Heart right ventricle (tissue), 16 donors: ENCODE results near the gene APOL3. TPM values are rescaled to one million over a fixed set of nuclear protein-coding genes. Genes with fewer than 3 reads are reported as not detected.

ENCODE experiments used
- ATAC-seq, 8 donors: fragments of 200-7000 bp; cut with Tn5 transposase; one replicate each; pipeline ENCODE4 v1.9.1; 2020; ENCODE audit warnings: mild to moderate bottlenecking in 8 of 8, moderate library complexity in 8 of 8, moderate number of reproducible peaks in 1 of 8
- DNase-seq, 2 donors: peaks; one replicate each; pipeline ENCODE4 v3.0.0-alpha.2; 2020
- H3K27ac ChIP-seq, 10 donors: fragments of 200-600 bp; sonication (generic) in 2 of 10; one replicate each; pipeline versions ENCODE4 v1.5.0 to v1.8.0; 2020 to 2022; ENCODE audit warnings: mild to moderate bottlenecking in 3 of 10
- H3K27me3 ChIP-seq, 7 donors: fragments of 200-600 bp; one replicate each; pipeline ENCODE4 v1.8.0; 2021 to 2022; ENCODE audit warnings: mild to moderate bottlenecking in 2 of 7
- H3K36me3 ChIP-seq, 9 donors: fragments of 200-600 bp; sonication (generic) in 1 of 9; one replicate each; pipeline versions ENCODE4 v1.5.0 to v1.8.0; 2020 to 2022; ENCODE audit warnings: mild to moderate bottlenecking in 2 of 9
- H3K4me1 ChIP-seq, 9 donors: fragments of 200-600 bp; sonication (generic) in 1 of 9; one replicate each; pipeline versions ENCODE4 v1.5.0 to v1.8.0; 2020 to 2022; ENCODE audit warnings: mild to moderate bottlenecking in 4 of 9
- H3K4me3 ChIP-seq, 10 donors: fragments of 200-600 bp; sonication (generic) in 2 of 10; one replicate each; pipeline versions ENCODE4 v1.5.0 to v1.8.0; 2020 to 2022; ENCODE audit warnings: mild to moderate bottlenecking in 7 of 10, moderate library complexity in 2 of 10
- H3K9me3 ChIP-seq, 11 donors: fragments of 200-600 bp in 10 of 11; sonication (generic) in 2 of 11; one replicate each; pipeline versions ENCODE4 v1.5.0 to v1.8.0; 2013 to 2022; ENCODE audit warnings: mild to moderate bottlenecking in 2 of 11, control low read depth in 1 of 11, moderate library complexity in 1 of 11
- WGBS, 2 donors: extraction: QIAGEN DNeasy Blood & Tissue Kit; methylation state at CpG; one replicate each; pipeline ENCODE4 v1.1.7; 2013; ENCODE audit warnings: inconsistent platforms in 1 of 2; 5-methylcytosine and 5-hydroxymethylcytosine counted together
- intact Hi-C, 10 donors: fragments of 100-400 bp; cut with DNase I; formaldehyde crosslinking; loops; one replicate each; pipeline versions ENCODE4 v1.11.1 to v1.14.2; 2022
- polyA plus RNA-seq, 2 donors: library from polyadenylated mRNA; stranded (reverse); fragments of 200-250 nt; gene quantifications; one replicate each; pipeline ENCODE4 v1.2.3, GENCODE V29; 2013
- total RNA-seq, 10 donors: library from RNA; stranded (reverse); fragmentation: NEBNext Ultra II Directional in 3 of 10; extraction: Animal tissue kit (Norgen Biotek cat#: 25700) in 3 of 10; gene quantifications; one replicate each; pipeline versions ENCODE4 v1.2.1 to v1.2.4, GENCODE V29; 2021 to 2023
- TF ChIP-seq, protein P1 (sequence below), 9 donors: fragments of 200-600 bp; sonication (generic) in 2 of 9; IDR thresholded peaks; one replicate each; pipeline versions ENCODE4 v1.5.0 to v1.8.0; 2021 to 2022; ENCODE audit warnings: antibody characterized with exemption in 9 of 9, mild to moderate bottlenecking in 5 of 9, moderate library complexity in 1 of 9
- donor health status: Arrhythmogenic right ventricular cardiomyopathy.
- donor health status: ischemic (EF 13 %, LVEDD 7.1; RV severe dilation, severe dysfunction).
- donor health status: healthy with polysubstance abuse.
- donor health status: DM: no; HTN: yes; CAD: no.
- donor health status: DM: no; HTN: no; CAD: no.
- donor health status: ischemic (EF 25% LVEDD 6.9; RV normal size, moderate dysfunction).
- donor health status: ischemic (EF 25% LVEDD 5.7; RV mildly dilated, moderate dysfunction).
- donor health status: healthy.
- donor health status: DM: yes; HTN: yes; CAD: no.
- donor health status: Ischemic cardiomyopathy.
- donor health status: ischemic (EF 35%, LVEDD 5.7; RV mildly dilated, moderate dysfunction).
- donor health status: nonischemic (EF 11% LVEDD 7.7; RV severe dilation, severe dysfunction).
- donor health status: DM: yes; HTN: yes; CAD: no.
- donor health status: PGD.
- donor health status: ischemic (EF 29% LVEDD 5.4; RV normal size, mild dysfunction).
- donor health status: nonischemic (EF 23%, LVEDD 6.1; RV moderate dilation, normal function).

The APOL3 gene
- total and polyA plus RNA-seq, 12 donors, result 17.1 to 65.9 (median 24.6) TPM

- no peak overlapping the region for H3K4me3 ChIP-seq
- no peaks in the 10 kb centered on the region for H3K9me3 ChIP-seq
- DNase-seq (no peak), ATAC-seq (no peak)
- TF ChIP-seq, protein P1, sequence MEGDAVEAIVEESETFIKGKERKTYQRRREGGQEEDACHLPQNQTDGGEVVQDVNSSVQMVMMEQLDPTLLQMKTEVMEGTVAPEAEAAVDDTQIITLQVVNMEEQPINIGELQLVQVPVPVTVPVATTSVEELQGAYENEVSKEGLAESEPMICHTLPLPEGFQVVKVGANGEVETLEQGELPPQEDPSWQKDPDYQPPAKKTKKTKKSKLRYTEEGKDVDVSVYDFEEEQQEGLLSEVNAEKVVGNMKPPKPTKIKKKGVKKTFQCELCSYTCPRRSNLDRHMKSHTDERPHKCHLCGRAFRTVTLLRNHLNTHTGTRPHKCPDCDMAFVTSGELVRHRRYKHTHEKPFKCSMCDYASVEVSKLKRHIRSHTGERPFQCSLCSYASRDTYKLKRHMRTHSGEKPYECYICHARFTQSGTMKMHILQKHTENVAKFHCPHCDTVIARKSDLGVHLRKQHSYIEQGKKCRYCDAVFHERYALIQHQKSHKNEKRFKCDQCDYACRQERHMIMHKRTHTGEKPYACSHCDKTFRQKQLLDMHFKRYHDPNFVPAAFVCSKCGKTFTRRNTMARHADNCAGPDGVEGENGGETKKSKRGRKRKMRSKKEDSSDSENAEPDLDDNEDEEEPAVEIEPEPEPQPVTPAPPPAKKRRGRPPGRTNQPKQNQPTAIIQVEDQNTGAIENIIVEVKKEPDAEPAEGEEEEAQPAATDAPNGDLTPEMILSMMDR (IDR thresholded peaks at IDR 0.05), result peak in 1 of 9 donors; percentile 9
- intact Hi-C loops, result no loop called here
- H3K27ac ChIP-seq, result no peak overlapping the region
- H3K36me3 ChIP-seq, result peaks cover 0 to 4% (median 0%) of the 10 kb centered on the region in 9 donors
- no peaks in the 10 kb centered on the region for H3K27me3 ChIP-seq
- H3K4me1 ChIP-seq, result peaks cover 0 to 13% (median 2%) of the 10 kb centered on the region in 9 donors
- 89 to 90% methylated on average over 14 of the region's 14 CpGs for WGBS, 2 donors
These were observed 25.5 kb upstream of the APOL3 start for GRCh38 chr22:36185828-36186624.

DNA sequence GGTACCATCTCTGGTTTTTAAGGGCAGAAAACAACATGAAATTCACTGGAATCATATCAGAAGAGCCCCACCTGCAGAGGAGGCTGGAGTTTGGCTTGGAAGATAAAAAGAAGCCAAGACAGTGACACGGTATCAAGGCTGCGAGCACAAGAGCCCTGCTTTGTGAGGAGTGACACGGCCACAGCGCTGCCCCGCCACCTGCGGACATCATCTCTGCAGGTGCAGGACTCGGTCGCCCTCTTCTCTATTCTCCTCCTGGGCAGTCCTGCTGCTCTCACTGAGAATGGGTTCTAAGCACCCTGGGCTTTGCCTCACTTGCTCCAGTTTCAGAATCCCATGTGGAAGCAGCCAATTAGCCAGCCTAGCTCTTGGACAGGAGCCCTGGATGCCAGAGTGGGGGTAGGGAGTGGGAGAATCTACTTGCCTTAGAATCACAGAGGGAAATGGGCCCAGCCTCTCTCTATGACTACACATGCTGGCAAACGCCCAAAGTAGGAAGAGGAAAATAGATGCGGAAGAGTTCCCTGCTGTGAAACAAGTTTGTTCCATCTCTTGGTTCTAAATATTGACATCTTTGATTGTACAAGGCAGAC lies 24.0 kb upstream of the APOL3 start:
- Histone ChIP-seq H3K27me3 (no peaks in the 10 kb centered on the region), H3K4me3 (no peak overlapping the region), H3K36me3 (no peaks in the 10 kb centered on the region), H3K4me1 (peaks cover 0 to 22% (median 8%) of the 10 kb centered on the region in 9 donors), H3K9me3 (no peaks in the 10 kb centered on the region), H3K27ac (no peak overlapping the region)
- intact Hi-C loops, result loop anchor here in 5 of 10 donors (5.0 kb wide), 3 partner anchors 37 to 112 kb away; no protein-coding TSS in a partner anchor
- ATAC-seq (peak in 3 of 8 donors; percentile 30 to 60 (median 48)), DNase-seq (no peak)
- WGBS, 2 donors, result 75 to 77% methylated on average over 10 of the region's 10 CpGs
- TF ChIP-seq, protein P1 (IDR thresholded peaks at IDR 0.05), result no peak

- Histone ChIP-seq H3K4me1 (peaks cover 0 to 22% (median 8%) of the 10 kb centered on the region in 9 donors), H3K27me3 (no peaks in the 10 kb centered on the region), H3K9me3 (no peaks in the 10 kb centered on the region), H3K27ac (no peak overlapping the region), H3K4me3 (no peak overlapping the region), H3K36me3 (no peaks in the 10 kb centered on the region)
- intact Hi-C loops, result loop anchor here in 5 of 10 donors (5.0 kb wide), 3 partner anchors 36 to 111 kb away; no protein-coding TSS in a partner anchor
- WGBS, 2 donors, result 92 to 94% methylated on average over 7 of the region's 7 CpGs
- TF ChIP-seq, protein P1 (IDR thresholded peaks at IDR 0.05), result no peak
- no peak for ATAC-seq
- DNase-seq, result no peak
These were observed 22.9 kb upstream of the APOL3 start for GRCh38 chr22:36183446-36183845.

GRCh38 chr22:36182857-36183256 lies 22.3 kb upstream of the APOL3 start:
- Histone ChIP-seq H3K4me3 (no peak overlapping the region), H3K27ac (no peak overlapping the region), H3K36me3 (no peaks in the 10 kb centered on the region), H3K9me3 (no peaks in the 10 kb centered on the region), H3K4me1 (peaks cover 0 to 22% (median 8%) of the 10 kb centered on the region in 9 donors), H3K27me3 (no peaks in the 10 kb centered on the region)
- TF ChIP-seq, protein P1 (IDR thresholded peaks at IDR 0.05), result no peak
- DNase-seq, result no peak
- ATAC-seq, result no peak
- WGBS, 2 donors, result 93 to 94% methylated on average over 6 of the region's 6 CpGs
- intact Hi-C loops, result loop anchor here in 5 of 10 donors (5.0 kb wide), 3 partner anchors 36 to 111 kb away; no protein-coding TSS in a partner anchor
